HG02852 (cell line): ENCODE results near the gene SHROOM1.

Experiments
- ATAC-seq: cut with Tn5 transposase; IDR thresholded peaks from one replicate; pipeline ENCODE4 v1.9.1; 2021; ENCODE audit warnings: mild to moderate bottlenecking, moderate library complexity; ENCODE audit not compliant: unreplicated experiment

SHROOM1 gene

GRCh38 chr5:132825033-132825833 lies 5.2 kb downstream of the SHROOM1 start:
- no peak for ATAC-seq

GRCh38 chr5:132824426-132824825 lies 6.0 kb downstream of the SHROOM1 start:
- ATAC-seq, result no peak

- ATAC-seq, result no peak
Observed at GRCh38 chr5:132823481-132824050, 6.9 kb downstream of the SHROOM1 start.

GRCh38 chr5:132822650-132823480 lies 7.6 kb downstream of the SHROOM1 start:
- no peak for ATAC-seq

GRCh38 chr5:132821791-132822190 lies 8.7 kb downstream of the SHROOM1 start:
- ATAC-seq, result no peak

- ATAC-seq, result no peak
Observed at GRCh38 chr5:132821350-132821749, 9.1 kb downstream of the SHROOM1 start.

- peak; percentile 81 for ATAC-seq
Observed at GRCh38 chr5:132820162-132820754, 10.2 kb downstream of the SHROOM1 start.

- ATAC-seq, result no peak
Observed at GRCh38 chr5:132819468-132819867, 11.0 kb downstream of the SHROOM1 start.

GRCh38 chr5:132817011-132817410 lies 13.4 kb downstream of the SHROOM1 start:
- ATAC-seq, result no peak

GRCh38 chr5:132816554-132816953 lies 13.9 kb downstream of the SHROOM1 start:
- ATAC-seq, result no peak

GRCh38 chr5:132816083-132816482 lies 14.4 kb downstream of the SHROOM1 start:
- ATAC-seq, result no peak

- ATAC-seq, result no peak
Observed at GRCh38 chr5:132815454-132815853, 15.0 kb downstream of the SHROOM1 start.

GRCh38 chr5:132814503-132815294 lies 15.7 kb downstream of the SHROOM1 start:
- no peak for ATAC-seq

- no peak for ATAC-seq
Observed at GRCh38 chr5:132813599-132814502, 16.6 kb downstream of the SHROOM1 start.

- ATAC-seq, result no peak
Observed at GRCh38 chr5:132812781-132813598, 17.5 kb downstream of the SHROOM1 start, which contains the start of gene SOWAHA. SOWAHA (plus strand) TSS chr5:132813302; CDS start chr5:132813622, 320 bp downstream.

GRCh38 chr5:132812123-132812765 lies 18.2 kb downstream of the SHROOM1 start:
- ATAC-seq, result no peak

- ATAC-seq, result no peak
Observed at GRCh38 chr5:132810605-132811004, 19.8 kb downstream of the SHROOM1 start.

- ATAC-seq, result no peak
Observed at GRCh38 chr5:132808866-132809265, 21.6 kb downstream of the SHROOM1 start.
